ENCODE results near the gene SMARCC2.

The SMARCC2 gene

DNA sequence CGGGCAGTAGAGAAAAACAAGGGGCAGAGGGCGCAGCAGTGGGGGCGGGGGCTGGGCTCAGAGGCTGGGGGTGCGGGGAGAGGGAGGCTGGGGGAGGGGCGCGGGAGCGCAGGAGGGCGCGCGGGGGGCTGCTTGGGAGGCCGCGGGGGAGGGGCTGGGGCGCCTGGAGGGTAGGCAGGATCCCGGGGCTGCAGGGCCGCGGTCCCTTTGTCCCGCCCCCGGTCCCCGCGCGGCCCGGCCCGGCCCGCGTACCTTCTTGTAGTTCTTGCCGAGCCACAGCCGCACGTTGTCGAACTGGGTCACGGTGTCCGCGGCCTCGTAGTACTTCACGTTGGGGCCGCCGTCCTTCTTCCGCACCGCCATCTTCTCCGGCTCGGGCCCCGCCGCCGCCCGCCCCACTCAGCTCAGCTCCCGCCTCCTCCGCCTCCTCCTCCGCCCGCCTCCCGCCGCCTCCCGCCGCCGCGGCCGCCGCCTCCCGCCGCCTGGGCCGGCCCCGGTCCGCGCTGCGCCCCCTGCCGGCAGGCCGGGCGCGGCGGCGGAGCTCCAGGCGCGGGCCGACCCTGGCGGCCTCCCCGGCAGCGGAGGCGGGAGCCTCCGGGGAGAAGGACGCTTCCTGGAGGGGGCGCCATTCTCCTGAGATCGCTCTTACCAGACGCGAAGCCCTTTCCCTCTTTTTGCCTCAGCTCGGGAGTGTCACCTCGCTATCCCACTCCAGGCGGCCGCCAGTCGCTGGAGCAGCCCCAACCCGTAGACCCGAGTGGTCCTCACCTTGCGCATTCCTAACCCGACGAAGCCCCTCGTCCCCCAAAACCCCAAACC, at the start of gene SMARCC2:
Gene SMARCC2 (minus strand): TSS at position 385 of the 819 bp plus-strand sequence. CDS start 22 bp downstream, at position 363.
- DNase-seq, result peak; percentile 80 to 88

GRCh38 chr12:56237552-56237951, 48.3 kb upstream of the SMARCC2 start:
- DNase-seq, result no peak

DNA sequence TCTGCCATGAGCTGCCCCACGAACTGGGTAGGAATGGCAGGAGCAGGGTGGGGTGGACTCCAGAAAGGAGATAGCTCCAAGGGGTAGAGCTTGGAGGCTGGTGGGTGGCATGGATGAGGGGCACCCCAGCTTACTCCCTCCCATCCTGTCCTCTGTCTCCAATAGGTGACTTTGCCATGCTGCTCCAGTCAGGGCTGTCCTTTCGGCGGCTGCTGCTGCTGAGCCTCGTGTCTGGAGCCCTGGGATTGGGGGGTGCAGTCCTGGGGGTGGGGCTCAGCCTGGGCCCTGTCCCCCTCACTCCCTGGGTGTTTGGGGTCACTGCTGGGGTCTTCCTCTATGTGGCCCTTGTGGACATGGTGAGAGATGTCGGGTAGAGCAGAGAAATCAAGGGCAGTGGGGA, 47.7 kb upstream of the SMARCC2 start:
- DNase-seq, result no peak

DNA sequence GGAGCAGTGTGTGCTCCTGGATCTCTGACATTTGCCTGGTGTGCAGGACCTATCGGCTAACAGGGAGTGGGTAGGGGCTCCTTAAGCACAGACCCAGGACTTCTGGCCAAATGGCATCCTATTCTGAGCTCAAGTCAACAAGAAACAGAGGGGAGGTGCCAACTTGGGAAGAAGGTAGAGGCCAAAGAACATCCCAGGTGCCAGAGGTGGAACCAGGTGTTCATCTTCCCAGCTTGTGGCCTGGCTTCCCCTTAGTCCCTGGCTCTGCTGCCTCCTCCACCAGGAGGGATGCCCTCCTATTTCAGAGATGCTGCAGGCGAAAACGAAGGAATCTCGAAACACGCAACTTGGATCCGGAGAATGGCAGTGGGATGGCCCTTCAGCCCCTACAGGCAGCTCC, 46.8 kb upstream of the SMARCC2 start:
- no peak for DNase-seq

DNA sequence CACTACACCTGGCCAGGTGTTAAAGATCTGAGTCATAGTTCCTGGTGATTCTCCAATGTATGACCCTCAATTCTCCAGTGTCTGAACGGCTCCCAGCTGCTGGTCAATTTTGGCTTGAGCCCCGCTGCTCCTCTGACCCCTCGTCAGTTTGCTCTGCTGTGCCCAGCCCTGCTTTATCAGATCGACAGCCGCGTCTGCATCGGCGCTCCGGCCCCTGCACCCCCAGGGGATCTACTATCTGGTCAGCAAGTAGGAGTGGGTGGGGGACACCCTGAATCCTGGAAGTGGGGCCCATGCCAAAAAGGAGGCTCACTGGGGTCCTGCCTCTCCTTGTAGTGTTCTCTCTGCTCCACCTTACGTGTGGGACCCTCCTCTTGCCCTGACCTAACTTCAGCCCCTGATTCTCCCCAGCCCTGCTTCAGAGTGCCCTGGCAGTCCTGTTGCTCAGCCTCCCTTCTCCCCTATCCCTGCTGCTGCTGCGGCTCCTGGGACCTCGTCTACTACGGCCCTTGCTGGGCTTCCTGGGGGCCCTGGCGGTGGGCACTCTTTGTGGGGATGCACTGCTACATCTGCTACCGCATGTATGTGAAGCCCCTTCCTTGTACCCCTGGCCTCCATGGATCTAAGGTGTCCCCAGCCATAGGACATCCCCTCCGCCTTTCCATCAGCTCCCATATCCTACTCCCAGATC, 45.6 kb upstream of the SMARCC2 start:
- DNase-seq, result no peak

GRCh38 chr12:56231184-56231582, 41.9 kb upstream of the SMARCC2 start:
- no peak for DNase-seq

DNA sequence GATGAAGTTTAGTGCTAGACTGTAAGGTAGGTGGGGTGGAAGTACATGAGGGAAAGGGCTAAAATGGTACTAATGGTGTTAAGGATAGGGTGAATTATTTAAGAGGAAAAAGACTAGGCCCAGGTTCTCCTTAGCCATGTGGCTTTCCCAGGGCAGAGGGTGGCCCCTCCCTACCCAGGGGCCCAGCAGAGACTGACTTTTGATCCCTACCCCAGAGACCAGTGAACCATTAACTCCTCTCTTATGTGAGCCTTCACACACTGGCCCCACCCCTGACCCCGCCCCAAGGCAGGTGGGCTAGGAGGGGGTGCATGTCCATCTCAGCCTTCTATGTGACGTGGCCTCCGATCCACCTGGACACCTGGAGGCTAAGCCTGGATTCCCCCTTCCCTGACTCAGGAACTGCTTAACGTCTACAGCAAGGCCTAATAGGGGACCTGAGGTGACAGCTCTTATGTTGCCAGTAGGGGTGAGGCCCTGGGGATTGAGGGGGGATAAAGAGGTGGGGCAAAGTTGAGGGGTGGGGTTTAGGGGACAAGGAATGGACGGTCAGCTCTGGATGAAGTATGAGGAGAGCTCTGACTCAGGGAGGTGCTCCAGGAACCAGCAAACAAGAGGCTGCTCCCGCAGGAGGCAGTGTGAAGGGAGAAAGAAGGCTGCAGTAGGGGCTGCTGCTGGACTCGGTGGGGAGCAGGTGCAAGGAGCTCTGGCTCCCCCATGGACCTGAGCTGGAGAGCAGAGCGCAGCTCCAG, 41.3 kb upstream of the SMARCC2 start:
- DNase-seq, result no peak

DNA sequence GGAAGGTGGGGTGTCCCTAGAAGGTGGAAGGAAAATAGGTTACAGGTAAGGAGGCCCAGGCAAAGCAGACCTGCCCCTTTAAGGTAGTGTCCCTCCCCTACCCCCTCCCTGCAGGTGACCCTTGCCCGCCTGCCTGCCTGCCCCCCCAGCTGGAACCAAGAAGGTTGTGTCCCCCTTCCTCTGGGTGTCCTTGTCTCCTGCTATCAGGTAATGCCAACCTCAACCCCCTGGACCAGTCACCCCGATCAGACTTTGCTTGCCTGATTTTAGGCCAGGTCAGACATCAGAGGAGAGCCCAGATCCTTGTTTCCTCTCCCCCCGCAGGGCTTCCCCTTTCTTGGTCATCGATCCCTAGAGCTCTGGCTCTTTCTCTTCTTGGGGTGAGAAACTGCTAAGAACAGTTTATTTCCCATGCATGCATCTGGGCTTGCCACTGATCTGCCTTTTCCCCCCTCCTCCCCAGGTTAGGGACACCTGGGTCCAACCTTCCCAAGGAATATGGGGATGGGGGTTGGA, 40.7 kb upstream of the SMARCC2 start, which contains the start of gene SLC39A5:
Gene SLC39A5 (plus strand): TSS at position 136 of the 516 bp plus-strand sequence. CDS start 1,224 bp downstream, outside the sequence.
- no peak for DNase-seq

DNA sequence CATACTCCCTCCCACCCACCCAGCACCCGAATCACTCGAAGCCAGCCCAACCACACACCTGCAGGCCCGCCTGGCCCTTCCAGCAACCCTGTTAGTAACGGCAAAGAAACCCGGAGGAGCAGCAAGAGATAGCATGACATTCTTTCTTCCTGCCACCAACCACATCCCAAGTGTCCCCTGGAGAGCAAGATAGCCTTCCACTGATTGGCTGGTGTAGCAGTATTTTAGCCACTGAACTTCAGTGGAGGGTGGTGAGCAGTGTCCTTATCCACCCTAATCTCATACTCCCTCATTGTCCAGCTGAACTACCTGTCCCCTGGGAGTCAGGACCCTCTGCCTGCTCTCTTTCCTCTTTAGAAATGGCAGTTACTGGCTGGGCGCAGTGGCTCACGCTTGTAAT, 39.8 kb upstream of the SMARCC2 start:
- no peak for DNase-seq

- no peak for DNase-seq
These were observed 35.7 kb upstream of the SMARCC2 start for GRCh38 chr12:56224954-56225353.

- peak; percentile 71 to 95 for DNase-seq
These were observed 34.9 kb upstream of the SMARCC2 start, which contains the start of gene NABP2 for GRCh38 chr12:56224102-56224701. Gene NABP2, plus strand, starts transcription at chr12:56224342. Its CDS starts 515 bp downstream, at chr12:56224857.

DNA sequence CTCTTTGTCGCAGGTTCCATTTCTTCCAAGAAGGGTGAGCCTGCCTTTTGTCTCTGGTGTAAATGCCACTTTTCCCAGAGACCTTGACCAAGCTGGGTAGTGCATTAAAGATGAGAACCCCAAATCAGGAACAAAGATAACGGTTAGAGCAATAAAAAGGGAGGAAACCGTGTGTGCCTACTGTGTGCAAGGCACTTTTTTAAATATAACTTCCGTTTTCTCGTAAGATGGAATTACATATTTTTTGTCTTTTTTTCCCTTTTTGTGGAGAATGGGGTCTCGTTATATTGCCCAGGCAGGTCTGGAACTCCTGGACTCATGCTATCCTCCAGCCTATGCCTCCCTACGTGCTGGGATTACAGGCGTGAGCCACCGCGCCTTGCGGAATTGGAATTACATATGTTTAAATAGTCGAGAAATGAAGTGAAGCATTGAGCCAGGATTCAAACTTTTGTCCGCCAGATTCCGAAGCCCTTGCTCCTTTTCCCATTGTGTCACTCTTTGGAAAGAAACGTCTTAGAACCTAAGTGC, 34.4 kb upstream of the SMARCC2 start:
- no peak for DNase-seq

DNA sequence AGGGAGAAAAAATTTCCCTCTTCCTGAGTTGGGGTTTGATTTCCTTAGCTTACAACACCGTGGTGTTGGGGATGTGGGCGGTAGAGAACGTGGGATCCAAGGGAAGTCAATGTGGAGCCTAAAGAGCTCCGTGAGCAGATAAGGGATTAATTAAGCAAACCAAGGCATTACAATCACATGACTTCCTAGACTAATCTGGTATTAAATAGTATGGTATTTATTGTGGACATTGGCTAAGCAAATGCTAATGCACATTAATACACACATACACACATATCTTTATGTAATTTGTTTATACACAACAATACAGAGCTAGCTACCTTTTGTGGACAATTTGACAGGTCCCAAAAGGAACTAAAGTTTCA, 33.2 kb upstream of the SMARCC2 start:
- no peak for DNase-seq

GRCh38 chr12:56221757-56222530, 32.7 kb upstream of the SMARCC2 start, which contains the start of gene RNF41:
Gene RNF41, minus strand, starts transcription at chr12:56221922. Its CDS starts 7,875 bp downstream, at chr12:56214047.
- DNase-seq, result peak; percentile 88 to 93

- DNase-seq, result no peak
These were observed 32.0 kb upstream of the SMARCC2 start for GRCh38 chr12:56221232-56221756.

DNA sequence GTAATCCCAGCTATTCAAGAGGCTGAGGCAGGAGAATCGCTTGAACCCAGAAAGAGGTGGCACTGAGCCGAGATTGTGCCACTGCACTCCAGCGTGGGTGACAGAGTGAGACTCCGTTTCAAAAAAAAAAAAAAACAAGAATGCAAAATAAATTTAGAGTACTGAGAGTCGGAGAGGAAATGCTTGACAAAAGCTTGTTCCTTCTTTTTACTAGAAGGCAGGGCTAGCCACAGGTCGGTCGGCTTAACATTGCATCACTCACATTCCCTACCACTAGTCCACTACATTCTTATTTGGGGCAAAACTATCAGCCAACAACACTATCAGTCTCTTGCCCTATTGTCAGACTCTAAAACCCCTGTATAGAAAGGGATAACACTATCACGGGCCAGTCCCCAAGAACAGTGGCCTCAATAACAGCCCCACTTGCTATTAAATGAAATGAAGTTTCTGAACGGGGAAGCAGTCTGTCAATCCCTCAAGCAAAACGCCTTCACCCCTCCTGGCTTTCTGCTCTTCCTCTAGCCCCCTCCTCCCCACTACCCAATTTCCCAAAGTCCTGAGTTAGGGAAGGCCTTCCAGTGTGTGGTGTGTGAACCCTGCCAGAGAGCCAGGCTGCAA, 31.4 kb upstream of the SMARCC2 start:
- DNase-seq, result peak in 1 of 2 donors; percentile 67

GRCh38 chr12:56219840-56220239, 30.6 kb upstream of the SMARCC2 start:
- no peak for DNase-seq

GRCh38 chr12:56216461-56216860, 27.2 kb upstream of the SMARCC2 start:
- DNase-seq, result no peak

GRCh38 chr12:56213878-56214277, 24.6 kb upstream of the SMARCC2 start:
- DNase-seq, result no peak

- DNase-seq, result no peak
These were observed 23.1 kb upstream of the SMARCC2 start for GRCh38 chr12:56212361-56212760.

- DNase-seq, result no peak
These were observed 18.7 kb upstream of the SMARCC2 start for GRCh38 chr12:56208006-56208405.
